Measurements from ENCODE around the gene XPR1.

- TF ChIP-seq CTCF (IDR thresholded peaks at IDR 0.05; ENCODE audit: low read depth, low read length) = no peak
- no peak for TF ChIP-seq POLR2A (IDR thresholded peaks at IDR 0.05; ENCODE audit: extremely low read depth, insufficient read length)
Observed at GRCh38 chr1:180909462-180909976, 277.7 kb downstream of the XPR1 start.
